Upper lobe of left lung (tissue), 4 donors: ENCODE measurements around the gene BIRC2.

ENCODE experiments used
- CTCF ChIP-seq, 6 experiments: fragments of 450-650 bp in 4 of 6; fragments of 200-600 bp in 2 of 6; sonication (generic) in 2 of 6; IDR thresholded peaks; one replicate each; pipeline ENCODE4 v1.5.1; 2016 to 2019; ENCODE audit warnings: antibody characterized with exemption in 6 of 6
- POLR2A ChIP-seq, 4 donors: fragments of 450-650 bp; IDR thresholded peaks; one replicate each; pipeline ENCODE4 v1.5.1; 2016 to 2017; ENCODE audit warnings: antibody characterized with exemption in 4 of 4, mild to moderate bottlenecking in 2 of 4
- POLR2AphosphoS5 ChIP-seq, 2 donors: sonication (generic); formaldehyde crosslinking; IDR thresholded peaks; one replicate each; pipeline ENCODE4 v1.5.1; 2017; ENCODE audit warnings: antibody characterized with exemption in 2 of 2

GRCh38 chr11:102416976-102417375, 70.0 kb downstream of the BIRC2 start:
- TF ChIP-seq CTCF (IDR thresholded peaks at IDR 0.05) (no peak), POLR2A (IDR thresholded peaks at IDR 0.05) (no peak), POLR2AphosphoS5 (IDR thresholded peaks at IDR 0.05) (no peak)
